MCF 10A (cell line): Measurements from ENCODE around the gene SULT1C2. TPM values are rescaled to one million over a fixed set of nuclear protein-coding genes. Genes with fewer than 3 reads are reported as not detected.

ENCODE experiments used
- BruUV-seq: library from RNA; stranded (reverse); fragments of 400-500 nt; replicated peaks from 2 replicates; lab custom pipeline; 2021; lab: Mats Ljungman, UMichigan
- CTCF ChIA-PET: fragments of 300-600 bp; sonication (Branson Sonifier 250); formaldehyde crosslinking; extraction: SDS; loops from one replicate; lab custom pipeline; 2021; ENCODE audit warnings: antibody characterized with exemption, inconsistent platforms; lab: Yijun Ruan, JAX
- POLR2A ChIA-PET: fragments of 300-600, 350-650 bp; sonication (Branson Sonifier 250); formaldehyde crosslinking; extraction: SDS; loops from one replicate; lab custom pipeline; 2020; ENCODE audit warnings: antibody characterized with exemption, inconsistent platforms; lab: Yijun Ruan, JAX
- DNase-seq: peaks from one replicate; pipeline ENCODE4 v3.0.0-alpha.2; 2018; ENCODE audit not compliant: unreplicated experiment
- H3K27ac Mint-ChIP-seq: one replicate; pipeline ENCODE4 v1.8.0; 2022; ENCODE audit warnings: mild to moderate bottlenecking, low read depth, mixed read lengths; ENCODE audit not compliant: unreplicated experiment
- H3K27me3 Mint-ChIP-seq: one replicate; pipeline ENCODE4 v1.8.0; 2022; ENCODE audit warnings: mixed read lengths; ENCODE audit not compliant: insufficient read depth, unreplicated experiment
- H3K36me3 Mint-ChIP-seq: one replicate; pipeline ENCODE4 v1.8.0; 2022; ENCODE audit warnings: mild to moderate bottlenecking, moderate library complexity, mixed read lengths; ENCODE audit not compliant: insufficient read depth, unreplicated experiment
- H3K4me1 Mint-ChIP-seq: one replicate; pipeline ENCODE4 v1.8.0; 2022; ENCODE audit warnings: mixed read lengths; ENCODE audit not compliant: insufficient read depth, unreplicated experiment
- H3K4me3 Mint-ChIP-seq: one replicate; pipeline ENCODE4 v1.8.0; 2022; ENCODE audit warnings: mild to moderate bottlenecking, moderate library complexity, mixed read lengths; ENCODE audit not compliant: unreplicated experiment
- H3K9me3 Mint-ChIP-seq: one replicate; pipeline ENCODE4 v1.8.0; 2022; ENCODE audit warnings: mixed read lengths; ENCODE audit not compliant: unreplicated experiment
- CTCF ChIP-seq: fragments of 200-600 bp; IDR thresholded peaks from one replicate; pipeline ENCODE4 v1.8.0; 2022; ENCODE audit warnings: antibody characterized with exemption, mild to moderate bottlenecking; ENCODE audit not compliant: unreplicated experiment
- intact Hi-C: fragments of 100-400 bp; cut with micrococcal nuclease; formaldehyde crosslinking; loops from 2 replicates; pipeline ENCODE4 v1.14.1; 2022
- total RNA-seq: library from RNA; stranded (reverse); gene quantifications from 2 replicates; pipeline ENCODE4 v1.2.3, GENCODE V29; 2022

The SULT1C2 gene
- total RNA-seq, 1 experiment from 2014 or later, result not detected

GRCh38 chr2:108323619-108324018, 34.9 kb downstream of the SULT1C2 start:
- no TSS peak for BruUV-seq
- no peaks in the 10 kb centered on the region for H3K9me3 Mint-ChIP-seq
- intact Hi-C loops, result no loop called here
- peaks cover 6% of the 10 kb centered on the region for H3K36me3 Mint-ChIP-seq
- peaks cover 8% of the 10 kb centered on the region for H3K4me1 Mint-ChIP-seq
- TF ChIP-seq CTCF, result no peak
- no peak for DNase-seq
- POLR2A ChIA-PET, result no interaction called here
- H3K27ac Mint-ChIP-seq, result no peak overlapping the region
- CTCF ChIA-PET, result interaction anchor here (0.6 kb wide), 1 partner anchor 393 kb away, joined by 3 read pairs; no protein-coding TSS in a partner anchor
- H3K27me3 Mint-ChIP-seq, result no peaks in the 10 kb centered on the region
- no peak overlapping the region for H3K4me3 Mint-ChIP-seq

- DNase-seq, result peak; percentile 5
- Mint-ChIP-seq H3K36me3 (peaks cover 6% of the 10 kb centered on the region), H3K4me1 (peaks cover 8% of the 10 kb centered on the region), H3K27ac (no peak overlapping the region), H3K9me3 (no peaks in the 10 kb centered on the region), H3K27me3 (no peaks in the 10 kb centered on the region), H3K4me3 (no peak overlapping the region)
- no TSS peak for BruUV-seq
- ChIA-PET CTCF (no interaction called here), POLR2A (interaction anchor here (0.7 kb wide), 1 partner anchor 290 kb away, joined by 3 read pairs; no protein-coding TSS in a partner anchor)
- intact Hi-C loops, result no loop called here
- no peak for TF ChIP-seq CTCF
Observed at GRCh38 chr2:108324531-108325255, 36.0 kb downstream of the SULT1C2 start.

- no TSS peak for BruUV-seq
Observed at GRCh38 chr2:108325756-108326155, 37.1 kb downstream of the SULT1C2 start.

More at GRCh38 chr2:108325756-108326155, 37.1 kb downstream of the SULT1C2 start:
- intact Hi-C loops, result no loop called here
- Mint-ChIP-seq H3K9me3 (no peaks in the 10 kb centered on the region), H3K27ac (no peak overlapping the region), H3K27me3 (no peaks in the 10 kb centered on the region), H3K4me1 (peaks cover 16% of the 10 kb centered on the region), H3K36me3 (peaks cover 6% of the 10 kb centered on the region), H3K4me3 (no peak overlapping the region)
- ChIA-PET CTCF (no interaction called here), POLR2A (interaction anchor here (0.7 kb wide), 1 partner anchor 289 kb away, joined by 3 read pairs; no protein-coding TSS in a partner anchor)
- DNase-seq, result no peak
- no peak for TF ChIP-seq CTCF
